ENCODE results near the gene QSOX1.

QSOX1 gene

DNA sequence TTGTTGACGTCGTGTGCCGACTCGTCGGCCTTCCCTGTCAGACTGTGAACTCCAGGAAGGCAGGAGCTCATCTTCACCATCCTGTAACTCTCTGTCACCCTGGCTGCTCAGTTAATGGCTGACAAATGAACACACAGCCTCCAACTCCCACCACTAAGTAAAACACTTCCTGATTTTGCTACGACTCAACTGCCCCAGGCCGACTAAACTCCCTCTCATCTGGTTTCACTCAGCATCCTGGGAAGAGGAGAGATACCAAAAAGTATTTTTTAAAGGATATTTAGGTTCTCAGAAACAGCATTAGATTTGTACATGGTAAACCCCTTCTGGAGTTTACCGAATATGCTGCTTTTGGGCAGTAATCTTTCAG, 57.2 kb downstream of the QSOX1 start:
- H3K9me3 Mint-ChIP-seq = no peaks in the 10 kb centered on the region
- ATAC-seq (ENCODE audit: low read depth) (no peak), DNase-seq (ENCODE audit: low spot score in 2 of 2) (no peak)
- peaks cover 8% of the 10 kb centered on the region for H3K27me3 Mint-ChIP-seq
- H3K4me3 Mint-ChIP-seq = no peak overlapping the region
- no peak overlapping the region for H3K27ac Mint-ChIP-seq
- peaks cover 4% of the 10 kb centered on the region for H3K4me1 Mint-ChIP-seq
- H3K36me3 Mint-ChIP-seq = no peaks in the 10 kb centered on the region

DNA sequence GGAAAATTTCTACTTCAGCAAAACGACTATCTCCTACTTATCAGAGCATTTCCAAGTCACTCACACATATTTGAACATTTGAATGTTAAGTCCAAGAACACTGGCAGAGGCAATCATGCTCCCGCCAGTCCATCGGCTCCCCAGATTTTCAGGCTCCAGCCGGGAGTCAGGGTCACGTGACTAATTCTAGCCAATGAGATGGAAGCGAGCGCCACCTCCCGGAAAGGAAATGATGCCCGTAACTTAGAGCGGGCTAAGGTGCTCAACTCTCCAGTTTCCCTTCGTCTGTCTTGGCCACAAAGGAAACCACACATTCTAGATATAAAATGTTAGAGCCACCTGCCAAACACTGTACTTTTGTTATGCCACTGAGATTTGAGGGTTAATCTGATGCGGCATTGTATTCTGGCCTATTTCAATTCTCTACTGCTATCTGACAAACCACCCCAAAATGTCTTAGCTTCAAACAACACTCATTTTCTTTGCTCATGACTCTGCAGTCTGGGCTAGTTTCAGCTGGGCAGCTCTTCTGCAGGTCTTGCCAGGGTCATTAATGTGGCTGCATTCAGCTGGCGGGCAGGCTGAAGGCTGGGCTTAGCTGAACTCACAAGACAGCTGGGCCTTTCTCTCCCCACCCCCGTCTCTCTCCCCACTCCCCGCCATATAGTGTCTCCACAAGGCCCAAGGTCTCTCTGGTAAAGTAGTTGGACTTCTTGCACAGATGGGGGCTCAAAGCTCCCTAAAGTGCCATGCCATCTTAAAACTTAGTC, 58.9 kb downstream of the QSOX1 start:
- no peak for ATAC-seq (ENCODE audit: low read depth)
- H3K9me3 Mint-ChIP-seq = no peaks in the 10 kb centered on the region
- H3K27me3 Mint-ChIP-seq = peaks cover 4% of the 10 kb centered on the region
- no peaks in the 10 kb centered on the region for H3K4me1 Mint-ChIP-seq
- no peak overlapping the region for H3K27ac Mint-ChIP-seq
- DNase-seq (ENCODE audit: low spot score in 2 of 2) = no peak
- no peaks in the 10 kb centered on the region for H3K36me3 Mint-ChIP-seq
- H3K4me3 Mint-ChIP-seq = peak overlapping the region; percentile 65

DNA sequence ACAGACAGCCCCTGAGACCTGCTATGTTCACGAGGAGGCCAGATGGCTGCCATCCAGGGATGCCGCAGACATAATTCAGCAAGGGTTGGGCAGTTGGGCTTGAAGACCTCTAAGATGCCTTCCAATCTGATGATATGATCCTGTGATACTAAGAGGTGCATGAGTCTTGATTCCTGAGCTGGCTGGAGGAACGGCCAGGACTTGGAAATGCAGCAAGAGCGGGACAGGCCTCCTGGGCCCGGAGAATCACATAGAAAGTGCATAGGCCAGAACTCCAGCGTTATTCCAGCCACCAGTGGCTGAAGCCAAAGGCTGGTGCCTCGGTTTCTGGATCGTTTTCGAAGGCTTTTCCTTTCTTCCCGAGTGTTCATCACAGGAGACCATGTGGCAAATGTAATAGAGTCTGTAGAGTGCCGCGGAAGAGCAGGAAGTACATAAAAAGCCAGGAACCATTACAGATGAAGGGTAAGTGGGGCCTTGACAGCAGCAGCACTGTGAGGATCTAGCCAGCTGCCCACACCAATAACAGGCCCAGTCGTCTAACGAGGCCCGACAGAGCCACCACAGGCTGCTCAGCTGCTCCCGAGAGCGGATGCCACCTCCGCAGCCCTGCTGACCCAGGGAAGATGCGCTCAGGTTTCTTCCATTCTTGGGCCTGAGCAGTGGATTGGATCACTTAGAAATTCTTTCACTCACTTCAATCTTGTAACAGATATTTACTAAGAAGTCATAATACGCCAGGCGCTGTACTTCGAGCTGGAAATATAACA, 61.4 kb downstream of the QSOX1 start:
- H3K27ac Mint-ChIP-seq = no peak overlapping the region
- no peaks in the 10 kb centered on the region for H3K4me1 Mint-ChIP-seq
- H3K9me3 Mint-ChIP-seq = no peaks in the 10 kb centered on the region
- peaks cover 6% of the 10 kb centered on the region for H3K27me3 Mint-ChIP-seq
- ATAC-seq (ENCODE audit: low read depth) (no peak), DNase-seq (ENCODE audit: low spot score in 2 of 2) (no peak)
- H3K36me3 Mint-ChIP-seq = no peaks in the 10 kb centered on the region
- no peak overlapping the region for H3K4me3 Mint-ChIP-seq

DNA sequence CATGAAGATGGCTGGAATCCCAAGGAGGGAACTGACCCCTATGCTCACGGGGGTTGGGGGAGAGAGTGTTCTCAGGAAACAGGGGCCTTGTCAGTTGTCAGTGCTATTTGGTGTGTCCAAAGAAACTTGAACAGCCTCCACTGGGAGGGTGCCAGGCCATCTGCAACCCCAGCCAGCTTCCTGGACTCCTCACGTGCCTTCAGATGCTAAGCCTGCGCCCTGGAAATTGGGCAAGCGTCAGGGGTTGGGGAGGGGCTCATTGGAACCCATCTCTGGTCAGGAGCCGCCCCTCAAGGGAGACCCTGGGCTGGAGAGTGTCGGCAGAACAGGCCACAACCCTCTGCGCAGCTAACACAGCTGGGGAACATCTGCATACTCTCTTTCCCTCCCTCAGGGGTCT, 62.3 kb downstream of the QSOX1 start:
- DNase-seq (ENCODE audit: low spot score in 2 of 2) (no peak), ATAC-seq (ENCODE audit: low read depth) (no peak)
- H3K27ac Mint-ChIP-seq = no peak overlapping the region
- H3K27me3 Mint-ChIP-seq = peaks cover 1% of the 10 kb centered on the region
- H3K4me3 Mint-ChIP-seq = no peak overlapping the region
- no peaks in the 10 kb centered on the region for H3K9me3 Mint-ChIP-seq
- no peaks in the 10 kb centered on the region for H3K36me3 Mint-ChIP-seq
- no peaks in the 10 kb centered on the region for H3K4me1 Mint-ChIP-seq

DNA sequence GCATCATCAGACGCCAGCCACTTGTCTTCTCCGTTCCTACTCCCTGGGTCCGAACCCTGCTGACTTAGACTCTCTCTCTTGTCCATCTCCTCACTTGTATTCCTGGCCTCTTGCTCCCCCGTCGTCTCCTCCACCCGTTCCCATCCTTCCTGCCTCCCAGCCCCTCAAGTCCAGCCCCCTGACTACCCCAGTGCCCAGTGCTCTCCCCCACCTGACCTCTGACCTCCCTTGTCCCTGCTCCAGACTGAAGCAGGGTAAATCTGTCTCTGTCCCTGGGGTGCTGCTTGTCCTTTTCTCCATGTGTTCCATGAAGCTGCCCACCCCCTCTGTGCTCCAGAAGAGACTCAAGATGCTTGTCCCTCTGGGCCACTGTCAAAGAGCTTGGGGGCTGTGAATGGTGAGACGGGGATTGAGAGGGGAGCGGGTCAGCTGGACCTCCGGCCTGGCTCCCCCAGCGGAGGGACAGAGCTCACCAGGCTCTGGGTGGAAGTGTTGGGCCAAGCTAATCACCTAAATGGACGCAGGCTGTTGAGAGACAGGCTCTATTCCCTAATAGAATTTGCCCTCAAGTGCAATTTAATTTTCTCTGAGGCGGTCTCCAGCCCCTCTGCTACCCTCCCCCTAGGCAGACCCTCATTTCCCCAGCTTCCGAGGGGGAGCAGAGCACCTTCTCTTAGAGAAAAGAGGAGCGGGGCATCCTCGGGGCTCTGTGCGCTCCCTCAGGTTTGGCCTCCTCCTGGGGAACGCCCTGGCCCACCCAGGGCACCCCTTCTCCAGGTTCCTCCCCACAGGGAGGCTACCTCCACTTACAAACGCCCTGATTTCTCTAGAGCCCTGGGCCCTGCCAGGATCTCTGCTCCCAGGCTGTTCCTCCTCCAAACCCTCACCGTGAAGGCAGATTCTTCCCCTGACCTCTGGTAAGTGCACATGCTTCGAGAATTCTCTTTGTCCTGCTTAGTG, 64.4 kb downstream of the QSOX1 start:
- Mint-ChIP-seq H3K27me3 (peaks cover 5% of the 10 kb centered on the region), H3K4me1 (no peaks in the 10 kb centered on the region), H3K4me3 (no peak overlapping the region), H3K36me3 (no peaks in the 10 kb centered on the region), H3K27ac (no peak overlapping the region), H3K9me3 (no peaks in the 10 kb centered on the region)
- ATAC-seq (ENCODE audit: low read depth) = no peak
- DNase-seq (ENCODE audit: low spot score in 2 of 2) = no peak

DNA sequence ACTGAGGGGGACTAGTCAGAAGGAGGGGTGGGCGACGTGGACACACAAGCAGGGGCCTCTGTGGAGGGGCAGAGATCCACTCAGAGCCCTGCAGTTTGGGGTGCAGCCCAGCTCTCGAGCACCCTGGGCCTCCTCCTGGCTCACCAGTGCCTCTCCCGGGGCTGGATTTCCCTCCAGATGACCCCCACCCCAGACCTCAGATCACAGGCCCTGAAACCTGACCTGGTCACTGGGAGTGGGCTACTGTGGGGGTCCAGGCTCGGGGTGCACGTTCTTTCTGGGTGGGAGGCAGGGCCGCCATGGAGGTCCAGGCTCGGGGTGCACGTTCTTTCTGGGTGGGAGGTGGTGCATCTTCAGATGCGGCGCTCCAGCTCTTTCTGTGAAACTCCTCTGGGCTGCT, 65.1 kb downstream of the QSOX1 start:
- no peaks in the 10 kb centered on the region for H3K9me3 Mint-ChIP-seq
- H3K4me1 Mint-ChIP-seq = no peaks in the 10 kb centered on the region
- H3K4me3 Mint-ChIP-seq = no peak overlapping the region
- H3K27me3 Mint-ChIP-seq = peaks cover 9% of the 10 kb centered on the region
- DNase-seq (ENCODE audit: low spot score in 2 of 2) = no peak
- H3K27ac Mint-ChIP-seq = no peak overlapping the region
- no peak for ATAC-seq (ENCODE audit: low read depth)
- H3K36me3 Mint-ChIP-seq = no peaks in the 10 kb centered on the region

DNA sequence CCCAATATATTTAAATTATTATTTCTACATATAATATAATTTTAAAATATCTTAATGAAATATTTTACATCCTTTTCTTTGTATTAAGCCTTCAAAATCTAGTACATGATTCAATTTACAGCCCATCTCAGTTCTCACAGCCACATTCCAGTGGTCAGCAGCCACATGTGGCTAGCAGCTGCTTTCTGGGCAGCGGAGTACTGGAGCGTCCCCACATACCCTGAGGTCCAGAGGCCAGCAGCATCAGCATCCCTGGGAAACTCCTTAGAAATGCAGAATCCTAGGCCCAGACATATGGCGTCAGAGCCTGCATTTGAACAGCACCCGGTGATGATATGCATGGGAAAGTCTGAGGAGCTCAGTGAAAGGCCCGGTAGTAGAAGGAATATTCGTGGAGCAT, 66.8 kb downstream of the QSOX1 start:
- H3K27me3 Mint-ChIP-seq = peaks cover 15% of the 10 kb centered on the region
- ATAC-seq (ENCODE audit: low read depth) = no peak
- no peak for DNase-seq (ENCODE audit: low spot score in 2 of 2)
- no peaks in the 10 kb centered on the region for H3K9me3 Mint-ChIP-seq
- H3K4me1 Mint-ChIP-seq = no peaks in the 10 kb centered on the region
- no peaks in the 10 kb centered on the region for H3K36me3 Mint-ChIP-seq
- H3K27ac Mint-ChIP-seq = no peak overlapping the region
- H3K4me3 Mint-ChIP-seq = no peak overlapping the region

DNA sequence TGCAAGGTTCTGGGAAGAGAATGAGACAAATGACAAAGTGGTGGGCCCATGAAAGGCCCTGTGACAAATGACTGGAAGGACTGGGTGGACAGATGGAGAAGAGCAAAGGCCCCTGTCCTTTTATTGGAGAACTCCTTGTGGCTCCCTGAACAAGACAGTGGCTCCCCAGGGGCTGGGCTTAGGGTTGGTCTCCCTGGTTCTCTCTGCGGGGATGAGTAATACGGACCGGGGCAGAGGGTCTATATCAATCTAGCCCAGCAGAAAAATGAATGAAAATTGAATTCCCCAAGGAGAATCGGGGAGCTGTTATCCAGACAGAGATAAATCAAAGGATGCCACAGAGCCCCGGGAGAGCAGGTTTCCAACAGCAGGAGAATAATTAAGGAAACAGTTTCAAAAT, 70.2 kb downstream of the QSOX1 start:
- H3K4me3 Mint-ChIP-seq = no peak overlapping the region
- no peak overlapping the region for H3K27ac Mint-ChIP-seq

DNA sequence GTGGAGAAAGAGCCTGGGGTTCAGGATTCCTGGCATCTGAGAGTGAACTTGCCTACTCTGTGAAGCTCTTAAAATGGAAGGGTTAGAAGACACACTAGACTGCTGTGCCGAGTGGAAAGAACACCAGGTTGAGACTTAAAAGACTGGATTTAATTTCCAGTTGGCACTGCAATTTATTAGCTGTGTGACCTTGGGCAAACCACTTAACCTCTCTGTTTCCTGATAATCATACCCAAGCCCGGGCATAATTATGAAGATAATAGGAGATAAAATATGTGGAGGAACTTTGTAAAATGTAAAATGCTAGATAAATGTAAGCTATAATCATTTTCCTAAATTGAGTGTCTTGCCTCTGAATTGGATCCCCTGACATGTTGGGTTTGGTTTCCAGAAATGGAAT, 70.7 kb downstream of the QSOX1 start:
- no peaks in the 10 kb centered on the region for H3K36me3 Mint-ChIP-seq
- DNase-seq (ENCODE audit: low spot score in 2 of 2) (no peak), ATAC-seq (ENCODE audit: low read depth) (no peak)
- peaks cover 22% of the 10 kb centered on the region for H3K27me3 Mint-ChIP-seq
- H3K9me3 Mint-ChIP-seq = no peaks in the 10 kb centered on the region
- H3K4me3 Mint-ChIP-seq = no peak overlapping the region
- H3K4me1 Mint-ChIP-seq = peaks cover 4% of the 10 kb centered on the region
- no peak overlapping the region for H3K27ac Mint-ChIP-seq

More for the DNA sequence above, 70.2 kb downstream of the QSOX1 start:
- Mint-ChIP-seq H3K9me3 (no peaks in the 10 kb centered on the region), H3K4me1 (peaks cover 4% of the 10 kb centered on the region), H3K36me3 (no peaks in the 10 kb centered on the region), H3K27me3 (peaks cover 22% of the 10 kb centered on the region)
- ATAC-seq (ENCODE audit: low read depth) = no peak
- DNase-seq (ENCODE audit: low spot score in 2 of 2) = no peak

DNA sequence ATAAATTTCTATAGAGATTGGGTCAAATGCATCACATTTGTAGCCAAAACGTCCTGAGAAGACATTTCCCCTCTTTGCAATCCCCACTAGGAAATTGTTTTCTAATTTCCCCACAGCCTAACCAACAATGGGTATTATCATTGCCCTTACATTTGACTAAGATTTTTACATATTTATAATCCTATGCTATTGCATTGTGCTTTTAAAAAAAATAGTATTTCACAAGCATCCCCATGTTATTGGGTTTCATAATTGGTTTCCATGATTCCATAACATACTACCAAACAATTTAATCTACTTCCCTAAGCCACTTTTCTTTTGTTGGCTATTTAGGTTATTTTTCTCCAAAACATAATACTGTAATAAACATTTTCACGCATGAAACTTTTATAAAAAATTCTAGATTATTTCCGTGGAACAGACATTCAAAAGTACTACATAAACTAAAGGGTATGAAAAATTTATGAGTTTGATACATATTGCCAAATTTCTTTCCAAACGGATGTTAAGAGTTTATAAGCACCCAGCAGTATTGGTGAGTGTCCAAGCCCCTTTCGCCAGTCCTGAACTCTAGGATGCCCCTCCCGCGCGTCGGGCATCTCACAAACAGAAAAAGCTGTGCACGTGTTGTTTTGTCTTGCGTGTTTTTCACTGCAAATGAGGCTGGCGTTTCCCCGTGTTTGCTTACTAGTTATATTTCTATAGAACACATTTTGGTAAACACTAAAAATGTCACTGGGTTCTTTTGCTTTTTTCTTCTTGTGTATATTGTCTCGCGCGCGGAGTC, 73.4 kb downstream of the QSOX1 start:
- Mint-ChIP-seq H3K4me3 (peak overlapping the region; percentile 73), H3K27ac (no peak overlapping the region), H3K27me3 (peaks cover 26% of the 10 kb centered on the region), H3K4me1 (peaks cover 8% of the 10 kb centered on the region), H3K36me3 (no peaks in the 10 kb centered on the region), H3K9me3 (no peaks in the 10 kb centered on the region)
- ATAC-seq (ENCODE audit: low read depth) (no peak), DNase-seq (ENCODE audit: low spot score in 2 of 2) (no peak)

DNA sequence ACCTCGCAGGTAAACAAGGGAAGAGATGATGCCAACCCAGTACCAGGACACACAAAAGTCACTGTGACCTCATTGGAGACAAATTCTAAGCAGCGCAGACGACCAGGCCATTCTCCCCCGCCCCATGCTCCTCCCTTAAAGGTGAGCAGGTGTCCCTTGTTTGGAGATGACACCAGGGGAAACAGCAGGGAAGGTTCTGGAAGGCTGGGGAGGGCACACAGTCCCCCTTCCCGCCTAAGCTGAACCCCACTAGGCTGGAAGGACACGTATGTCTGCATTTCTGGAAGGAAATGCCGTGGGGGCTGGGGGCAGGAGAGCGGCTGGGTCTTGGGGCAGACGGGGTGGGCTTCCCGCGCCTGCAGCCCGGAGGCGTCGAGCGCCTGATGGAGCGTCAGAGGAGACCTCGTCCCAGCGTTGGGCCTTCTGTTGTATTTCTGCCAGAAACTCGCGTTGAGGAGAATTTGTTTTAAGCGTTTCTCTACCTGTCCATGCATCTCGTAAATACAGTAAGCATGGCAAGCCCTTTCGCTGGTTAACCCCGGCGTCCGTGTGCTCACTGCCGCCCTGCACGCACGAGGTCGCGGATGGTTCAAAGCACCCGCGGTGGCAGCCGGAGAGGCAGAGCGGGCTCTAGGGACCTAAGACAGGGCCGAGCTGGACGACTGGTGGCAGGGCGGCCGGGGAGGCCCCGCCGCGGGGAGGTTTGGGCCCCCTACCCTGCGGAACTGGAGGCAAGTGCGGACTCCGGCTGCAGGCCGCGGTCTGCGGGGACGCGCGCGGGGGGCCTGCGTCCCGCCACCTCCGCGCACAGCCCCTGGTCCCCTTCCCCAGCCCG, 74.2 kb downstream of the QSOX1 start:
- peaks cover 8% of the 10 kb centered on the region for H3K4me1 Mint-ChIP-seq
- H3K4me3 Mint-ChIP-seq = peak overlapping the region; percentile 83
- DNase-seq (ENCODE audit: low spot score in 2 of 2) (no peak), ATAC-seq (ENCODE audit: low read depth) (peak; percentile 7)
- H3K9me3 Mint-ChIP-seq = no peaks in the 10 kb centered on the region
- no peaks in the 10 kb centered on the region for H3K36me3 Mint-ChIP-seq
- H3K27me3 Mint-ChIP-seq = peaks cover 28% of the 10 kb centered on the region
- H3K27ac Mint-ChIP-seq = no peak overlapping the region

DNA sequence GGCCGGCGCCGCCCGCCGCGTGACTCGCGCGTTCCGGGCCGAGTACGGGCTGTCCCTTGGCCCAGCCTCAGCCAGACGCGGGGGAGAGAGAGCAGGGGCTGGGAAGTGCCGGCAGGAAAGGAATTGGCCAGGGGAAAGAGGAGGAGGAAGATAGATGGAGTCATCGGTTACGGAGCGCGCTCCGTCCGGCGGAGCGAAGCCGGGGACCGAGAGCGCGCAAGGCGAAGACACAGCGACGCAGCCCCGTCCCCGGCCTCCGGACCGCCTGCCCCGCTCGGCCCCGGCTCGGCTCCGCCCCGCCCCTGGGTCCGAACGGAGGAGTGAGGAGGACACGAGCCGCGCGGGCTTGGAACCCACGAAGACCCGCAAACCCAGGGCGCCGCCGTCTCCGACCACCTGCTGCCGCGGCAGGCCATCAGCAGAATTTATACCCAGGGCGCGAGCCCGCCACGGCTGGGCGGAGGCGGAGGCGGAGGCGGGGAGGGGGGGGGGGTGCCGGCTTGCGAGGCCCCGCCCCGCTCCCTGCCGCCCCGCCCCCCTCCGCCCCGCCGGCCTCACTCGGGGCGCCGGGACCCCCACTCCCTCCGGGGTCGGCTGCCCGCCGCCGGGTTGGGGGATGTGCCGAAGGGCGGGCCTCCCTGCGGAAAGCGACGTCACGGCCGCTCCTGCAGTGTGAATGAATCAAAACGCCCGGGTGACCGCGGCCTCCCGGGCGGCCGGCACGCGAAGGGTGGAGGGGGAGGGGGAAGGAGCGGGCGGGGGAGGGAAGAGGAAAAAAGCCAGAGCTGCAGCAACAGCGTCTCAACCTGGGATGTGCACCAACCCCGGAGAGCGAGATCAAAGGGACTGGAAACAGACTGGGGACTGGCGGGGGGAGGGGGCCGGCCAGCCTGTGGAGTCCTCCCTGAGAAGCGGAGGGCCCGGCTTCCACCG, 75.1 kb downstream of the QSOX1 start, which contains the start of gene LHX4:
Gene LHX4 (plus strand): TSS at position 782 of the 933 bp plus-strand sequence. CDS start 266 bp downstream, outside the sequence.
- ATAC-seq (ENCODE audit: low read depth) (peak; percentile 68), DNase-seq (ENCODE audit: low spot score in 2 of 2) (no peak)

More for the DNA sequence above, 75.1 kb downstream of the QSOX1 start, which contains the start of gene LHX4:
- peak within 1 kb of the TSS; percentile 83 for H3K4me3 Mint-ChIP-seq
- H3K9me3 Mint-ChIP-seq = no peaks in the 10 kb centered on the region
- H3K27ac Mint-ChIP-seq = no peak within 1 kb of the TSS
- H3K36me3 Mint-ChIP-seq = no peaks in the 10 kb centered on the region
- peaks cover 30% of the 10 kb centered on the region for H3K27me3 Mint-ChIP-seq
- peaks cover 11% of the 10 kb centered on the region for H3K4me1 Mint-ChIP-seq
